ENCODE measurements around the gene RNF187.

GRCh38 chr1:228517655-228518054 lies 30.5 kb downstream of the RNF187 start:
- no peak for TF ChIP-seq YY1 (IDR thresholded peaks at IDR 0.05; ENCODE audit: insufficient read depth, insufficient read length)
- no peak for TF ChIP-seq ZNF274 (IDR thresholded peaks at IDR 0.05; ENCODE audit: low read depth, low read length)
